ENCODE measurements around the gene FNDC3B. TPM values are rescaled to one million over a fixed set of nuclear protein-coding genes. Genes with fewer than 3 reads are reported as not detected.

FNDC3B gene
- total RNA-seq, 1 experiment from 2014 or later, result 173 TPM

GRCh38 chr3:172113710-172114109, 74.3 kb downstream of the FNDC3B start:
- ATAC-seq (no peak), DNase-seq (ENCODE audit: low read depth, low spot score) (no peak)
- CTCF ChIA-PET, result no interaction called here
- Histone ChIP-seq H3K4me3 (ENCODE audit: low read depth in 2 of 2, low read length in 2 of 2) (no peak overlapping the region), H3K9me3 (ENCODE audit: control insufficient read depth, insufficient read depth, low read depth, low read length) (no peaks in the 10 kb centered on the region), H3K27ac (ENCODE audit: low read length) (no peak overlapping the region), H3K36me3 (ENCODE audit: control insufficient read depth, insufficient read depth, low read length) (peaks cover 12% of the 10 kb centered on the region; the same call in 1 of the 2 replicates), H3K4me1 (ENCODE audit: control insufficient read depth, insufficient read depth, low read length) (peaks cover 13% of the 10 kb centered on the region), H3K27me3 (ENCODE audit: control insufficient read depth, insufficient read depth, low read length) (no peaks in the 10 kb centered on the region)
- POLR2A ChIA-PET, result no interaction called here
- TF ChIP-seq, protein P1, sequence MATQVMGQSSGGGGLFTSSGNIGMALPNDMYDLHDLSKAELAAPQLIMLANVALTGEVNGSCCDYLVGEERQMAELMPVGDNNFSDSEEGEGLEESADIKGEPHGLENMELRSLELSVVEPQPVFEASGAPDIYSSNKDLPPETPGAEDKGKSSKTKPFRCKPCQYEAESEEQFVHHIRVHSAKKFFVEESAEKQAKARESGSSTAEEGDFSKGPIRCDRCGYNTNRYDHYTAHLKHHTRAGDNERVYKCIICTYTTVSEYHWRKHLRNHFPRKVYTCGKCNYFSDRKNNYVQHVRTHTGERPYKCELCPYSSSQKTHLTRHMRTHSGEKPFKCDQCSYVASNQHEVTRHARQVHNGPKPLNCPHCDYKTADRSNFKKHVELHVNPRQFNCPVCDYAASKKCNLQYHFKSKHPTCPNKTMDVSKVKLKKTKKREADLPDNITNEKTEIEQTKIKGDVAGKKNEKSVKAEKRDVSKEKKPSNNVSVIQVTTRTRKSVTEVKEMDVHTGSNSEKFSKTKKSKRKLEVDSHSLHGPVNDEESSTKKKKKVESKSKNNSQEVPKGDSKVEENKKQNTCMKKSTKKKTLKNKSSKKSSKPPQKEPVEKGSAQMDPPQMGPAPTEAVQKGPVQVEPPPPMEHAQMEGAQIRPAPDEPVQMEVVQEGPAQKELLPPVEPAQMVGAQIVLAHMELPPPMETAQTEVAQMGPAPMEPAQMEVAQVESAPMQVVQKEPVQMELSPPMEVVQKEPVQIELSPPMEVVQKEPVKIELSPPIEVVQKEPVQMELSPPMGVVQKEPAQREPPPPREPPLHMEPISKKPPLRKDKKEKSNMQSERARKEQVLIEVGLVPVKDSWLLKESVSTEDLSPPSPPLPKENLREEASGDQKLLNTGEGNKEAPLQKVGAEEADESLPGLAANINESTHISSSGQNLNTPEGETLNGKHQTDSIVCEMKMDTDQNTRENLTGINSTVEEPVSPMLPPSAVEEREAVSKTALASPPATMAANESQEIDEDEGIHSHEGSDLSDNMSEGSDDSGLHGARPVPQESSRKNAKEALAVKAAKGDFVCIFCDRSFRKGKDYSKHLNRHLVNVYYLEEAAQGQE (IDR thresholded peaks at IDR 0.05; ENCODE audit: insufficient read depth in 1 of 2, low read depth in 2 of 2, low read length in 1 of 2), result no peak
- TF ChIP-seq SIN3A (IDR thresholded peaks at IDR 0.05; ENCODE audit: borderline replicate concordance, insufficient read depth, low read depth, low read length), result no peak
- no peak for TF ChIP-seq POLR2AphosphoS5 (IDR thresholded peaks at IDR 0.05; ENCODE audit: low read depth, low read length)
- TF ChIP-seq CTCF (IDR thresholded peaks at IDR 0.05), result no peak
- intact Hi-C loops (cut with micrococcal nuclease; ENCODE audit: unreplicated experiment) (no loop called here), in situ Hi-C loops (cut with HindIII; ENCODE audit: low pct_unique_long_range_greater_than_20kb, low sequenced_read_pairs) (no loop called here)
- no TSS peak for BruUV-seq (replicated peaks)

GRCh38 chr3:172115059-172115458, 75.7 kb downstream of the FNDC3B start:
- BruUV-seq (replicated peaks), result no TSS peak
- no peaks in the 10 kb centered on the region for H3K27me3 ChIP-seq (ENCODE audit: control insufficient read depth, insufficient read depth, low read length)
- CTCF ChIA-PET, result no interaction called here
- TF ChIP-seq POLR2AphosphoS5 (IDR thresholded peaks at IDR 0.05; ENCODE audit: low read depth, low read length), result no peak
- TF ChIP-seq CTCF (IDR thresholded peaks at IDR 0.05), result no peak
- TF ChIP-seq, protein P1 (IDR thresholded peaks at IDR 0.05; ENCODE audit: insufficient read depth in 1 of 2, low read depth in 2 of 2, low read length in 1 of 2), result no peak
- no peak for TF ChIP-seq SIN3A (IDR thresholded peaks at IDR 0.05; ENCODE audit: borderline replicate concordance, insufficient read depth, low read depth, low read length)
- no peak for TF ChIP-seq TCF7L2 (IDR thresholded peaks at IDR 0.05; ENCODE audit: low read depth, low read length)
- POLR2A ChIA-PET, result no interaction called here
- DNase-seq (ENCODE audit: low read depth, low spot score) (no peak), ATAC-seq (peak; percentile 28; the same call in 1 of the 2 replicates)
- H3K27ac ChIP-seq (ENCODE audit: low read length), result peak overlapping the region; percentile 44; the same call in 1 of the 2 replicates
- H3K9me3 ChIP-seq (ENCODE audit: control insufficient read depth, insufficient read depth, low read depth, low read length), result no peaks in the 10 kb centered on the region
- intact Hi-C loops (cut with micrococcal nuclease; ENCODE audit: unreplicated experiment) (no loop called here), in situ Hi-C loops (cut with HindIII; ENCODE audit: low pct_unique_long_range_greater_than_20kb, low sequenced_read_pairs) (no loop called here)
- no peak overlapping the region for H3K4me3 ChIP-seq (ENCODE audit: low read depth in 2 of 2, low read length in 2 of 2)
- H3K4me1 ChIP-seq (ENCODE audit: control insufficient read depth, insufficient read depth, low read length), result peaks cover 12% of the 10 kb centered on the region
- peaks cover 12% of the 10 kb centered on the region; the same call in 1 of the 2 replicates for H3K36me3 ChIP-seq (ENCODE audit: control insufficient read depth, insufficient read depth, low read length)
